Measurements from ENCODE around the gene LDLRAD4.

DNA sequence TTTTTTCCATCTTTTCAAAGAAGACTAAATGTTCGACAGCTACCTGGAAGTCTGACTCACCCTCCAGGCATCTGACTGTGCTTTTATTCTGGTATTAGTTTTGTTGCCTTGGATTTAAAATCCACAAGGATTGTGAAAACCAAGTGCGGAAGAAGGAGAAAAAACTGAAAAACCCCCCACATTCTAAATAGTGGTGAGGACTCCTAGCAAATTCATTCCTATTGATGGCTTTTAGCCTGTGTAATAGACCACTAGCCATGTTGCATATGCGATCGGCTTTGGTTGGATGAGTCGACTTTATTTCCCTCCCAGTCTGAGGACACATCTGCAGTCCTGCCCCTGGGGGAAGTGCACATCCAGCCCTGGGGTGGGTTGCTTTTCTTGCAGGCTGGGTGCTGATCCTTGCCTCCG is 16.9 kb downstream of the LDLRAD4 start:
- no peak for TF ChIP-seq NFRKB (IDR thresholded peaks at IDR 0.05)
- no peak for TF ChIP-seq SP1 (IDR thresholded peaks at IDR 0.05)
- TF ChIP-seq LEF1 (IDR thresholded peaks at IDR 0.05; ENCODE audit: borderline replicate concordance): no peak
- no peak for TF ChIP-seq FOXA1 (IDR thresholded peaks at IDR 0.05)
- no peak for TF ChIP-seq SUZ12 (IDR thresholded peaks at IDR 0.05)
- no peak for TF ChIP-seq ZNF384 (IDR thresholded peaks at IDR 0.05)
- TF ChIP-seq, protein P1, sequence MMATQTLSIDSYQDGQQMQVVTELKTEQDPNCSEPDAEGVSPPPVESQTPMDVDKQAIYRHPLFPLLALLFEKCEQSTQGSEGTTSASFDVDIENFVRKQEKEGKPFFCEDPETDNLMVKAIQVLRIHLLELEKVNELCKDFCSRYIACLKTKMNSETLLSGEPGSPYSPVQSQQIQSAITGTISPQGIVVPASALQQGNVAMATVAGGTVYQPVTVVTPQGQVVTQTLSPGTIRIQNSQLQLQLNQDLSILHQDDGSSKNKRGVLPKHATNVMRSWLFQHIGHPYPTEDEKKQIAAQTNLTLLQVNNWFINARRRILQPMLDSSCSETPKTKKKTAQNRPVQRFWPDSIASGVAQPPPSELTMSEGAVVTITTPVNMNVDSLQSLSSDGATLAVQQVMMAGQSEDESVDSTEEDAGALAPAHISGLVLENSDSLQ (IDR thresholded peaks at IDR 0.05): no peak
- TF ChIP-seq BHLHE40 (IDR thresholded peaks at IDR 0.05; ENCODE audit: borderline replicate concordance): no peak
- TF ChIP-seq ELF4 (IDR thresholded peaks at IDR 0.05): no peak
- no peak for TF ChIP-seq FOXK2 (IDR thresholded peaks at IDR 0.05)
- TF ChIP-seq FOXM1 (IDR thresholded peaks at IDR 0.05; ENCODE audit: borderline replicate concordance): no peak
- no peak for TF ChIP-seq HDGF (IDR thresholded peaks at IDR 0.05; ENCODE audit: borderline replicate concordance)
- TF ChIP-seq ARNT (IDR thresholded peaks at IDR 0.05): no peak
- no peak for TF ChIP-seq CTBP1 (IDR thresholded peaks at IDR 0.05; ENCODE audit: borderline replicate concordance)

Data from HEK293T (cell line).